Right atrium auricular region (tissue), 2 donors: ENCODE measurements around the gene LAYN. TPM values are rescaled to one million over a fixed set of nuclear protein-coding genes. Genes with fewer than 3 reads are reported as not detected.

Source experiments
- DNase-seq: peaks from one replicate; pipeline ENCODE4 v3.0.0-alpha.2; 2019; ENCODE audit warnings: low spot score
- H3K27ac ChIP-seq, 2 donors: fragments of 200-600 bp; sonication (generic); 1 replicate in 1 of 2; 2 replicates in 1 of 2; pipeline ENCODE4 v1.5.1; 2016 to 2019
- H3K27me3 ChIP-seq, 2 donors: fragments of 200-600 bp; sonication (generic); one replicate each; pipeline versions ENCODE4 v1.5.1 to v1.6.0; 2017 to 2019
- H3K36me3 ChIP-seq: fragments of 200-600 bp; sonication (generic); one replicate; pipeline ENCODE4 v1.5.1; 2016
- H3K4me1 ChIP-seq, 2 donors: fragments of 200-600 bp; sonication (generic); one replicate each; pipeline versions ENCODE4 v1.5.1 to v1.6.0; 2017 to 2019
- H3K4me3 ChIP-seq, 2 donors: fragments of 200-600 bp; sonication (generic); 1 replicate in 1 of 2; 2 replicates in 1 of 2; pipeline ENCODE4 v1.5.1; 2017 to 2019; ENCODE audit warnings: mild to moderate bottlenecking in 1 of 2, moderate library complexity in 1 of 2
- H3K9me3 ChIP-seq, 2 donors: fragments of 200-600 bp; sonication (generic); one replicate each; pipeline ENCODE4 v1.5.1; 2019
- CTCF ChIP-seq, 2 donors: fragments of 200-600 bp; sonication (generic); IDR thresholded peaks; one replicate each; pipeline ENCODE4 v1.5.1; 2019; ENCODE audit warnings: antibody characterized with exemption in 2 of 2
- total RNA-seq, 2 donors: library from RNA; depleted of rRNA; stranded (reverse); fragments of >200 nt; gene quantifications; one replicate each; pipeline ENCODE4 v1.1.0, GENCODE V29; 2016

The LAYN gene
- total RNA-seq, 2 donors from 2014 or later = 5.9 to 12.3 TPM

GRCh38 chr11:111577821-111578220, 37.3 kb downstream of the LAYN start:
- no peak for DNase-seq
- Histone ChIP-seq H3K4me1 (peaks cover 0 to 24% of the 10 kb centered on the region in 2 donors), H3K4me3 (no peak overlapping the region), H3K27ac (no peak overlapping the region), H3K27me3 (no peaks in the 10 kb centered on the region), H3K9me3 (no peaks in the 10 kb centered on the region), H3K36me3 (no peaks in the 10 kb centered on the region)
- TF ChIP-seq CTCF (IDR thresholded peaks at IDR 0.05) = no peak

GRCh38 chr11:111581341-111581740, 40.8 kb downstream of the LAYN start:
- no peak overlapping the region for H3K27ac ChIP-seq
- no peak overlapping the region for H3K4me3 ChIP-seq
- H3K36me3 ChIP-seq = no peaks in the 10 kb centered on the region
- no peaks in the 10 kb centered on the region for H3K27me3 ChIP-seq
- no peak for TF ChIP-seq CTCF (IDR thresholded peaks at IDR 0.05)
- H3K9me3 ChIP-seq = no peaks in the 10 kb centered on the region
- DNase-seq = no peak
- no peaks in the 10 kb centered on the region for H3K4me1 ChIP-seq

GRCh38 chr11:111582163-111582562, 41.6 kb downstream of the LAYN start:
- Histone ChIP-seq H3K27me3 (no peaks in the 10 kb centered on the region), H3K27ac (no peak overlapping the region), H3K4me1 (no peaks in the 10 kb centered on the region), H3K4me3 (no peak overlapping the region), H3K9me3 (no peaks in the 10 kb centered on the region), H3K36me3 (no peaks in the 10 kb centered on the region)
- no peak for DNase-seq
- TF ChIP-seq CTCF (IDR thresholded peaks at IDR 0.05) = no peak

- no peak for TF ChIP-seq CTCF (IDR thresholded peaks at IDR 0.05)
- no peaks in the 10 kb centered on the region for H3K36me3 ChIP-seq
- DNase-seq = no peak
- no peak overlapping the region for H3K4me3 ChIP-seq
- H3K27ac ChIP-seq = no peak overlapping the region
- no peaks in the 10 kb centered on the region for H3K4me1 ChIP-seq
- H3K9me3 ChIP-seq = peaks cover 0 to 2% of the 10 kb centered on the region in 2 donors
- H3K27me3 ChIP-seq = no peaks in the 10 kb centered on the region
Measured at GRCh38 chr11:111582881-111583280, 42.4 kb downstream of the LAYN start.

DNA sequence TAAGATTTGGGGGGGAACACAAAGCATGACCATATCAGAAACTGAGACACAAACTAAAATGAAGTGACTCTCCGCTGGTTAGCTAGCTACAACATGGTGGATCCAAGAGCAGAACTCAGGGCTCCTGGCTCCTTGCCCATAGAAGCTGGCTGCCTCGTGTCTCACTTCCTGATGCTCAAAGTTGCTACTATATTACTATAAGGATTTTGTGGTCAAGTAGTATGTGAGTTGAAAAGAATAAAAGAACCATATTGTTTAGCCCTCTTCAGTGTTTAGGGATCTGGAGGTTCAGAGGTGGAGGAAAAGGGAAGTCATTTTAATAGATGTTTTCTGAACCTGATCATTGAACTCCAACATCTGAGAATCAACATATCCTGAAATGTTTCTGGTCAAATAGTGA, 44.9 kb downstream of the LAYN start:
- Histone ChIP-seq H3K9me3 (peaks cover 0 to 4% of the 10 kb centered on the region in 2 donors), H3K36me3 (no peaks in the 10 kb centered on the region), H3K27ac (no peak overlapping the region), H3K4me3 (no peak overlapping the region), H3K4me1 (no peaks in the 10 kb centered on the region), H3K27me3 (no peaks in the 10 kb centered on the region)
- no peak for DNase-seq
- no peak for TF ChIP-seq CTCF (IDR thresholded peaks at IDR 0.05)

GRCh38 chr11:111586388-111586831, 45.9 kb downstream of the LAYN start:
- Histone ChIP-seq H3K4me1 (no peaks in the 10 kb centered on the region), H3K27ac (no peak overlapping the region), H3K27me3 (no peaks in the 10 kb centered on the region), H3K9me3 (peaks cover 0 to 4% of the 10 kb centered on the region in 2 donors), H3K4me3 (no peak overlapping the region), H3K36me3 (no peaks in the 10 kb centered on the region)
- TF ChIP-seq CTCF (IDR thresholded peaks at IDR 0.05) = peak; percentile 42 to 67
- no peak for DNase-seq
